Upper lobe of left lung (tissue), 6 donors: Measurements from ENCODE around the gene IFI27. TPM values are rescaled to one million over a fixed set of nuclear protein-coding genes. Genes with fewer than 3 reads are reported as not detected.
A peak's percentile ranks its signal among the peaks of the same experiment; 100 is the strongest.

Experiments
- ATAC-seq, 2 donors: fragments of 200-7000 bp; cut with Tn5 transposase; one replicate each; pipeline ENCODE4 v1.9.1; 2022; ENCODE audit warnings: mild to moderate bottlenecking in 2 of 2, moderate library complexity in 2 of 2; ENCODE audit not compliant: low FRiP score in 2 of 2
- DNase-seq, 2 donors: peaks; one replicate each; pipeline ENCODE4 v3.0.0-alpha.2; 2019 to 2020
- H3K27ac ChIP-seq, 4 donors: fragments of 200-600 bp; sonication (generic); one replicate each; pipeline ENCODE4 v1.5.1; 2016 to 2019
- H3K27me3 ChIP-seq, 4 donors: fragments of 200-600 bp; sonication (generic); one replicate each; pipeline ENCODE4 v1.5.1; 2017 to 2019
- H3K36me3 ChIP-seq, 4 donors: fragments of 200-600 bp; sonication (generic); one replicate each; pipeline ENCODE4 v1.5.1; 2016 to 2019
- H3K4me1 ChIP-seq, 4 donors: fragments of 200-600 bp; sonication (generic); one replicate each; pipeline ENCODE4 v1.5.1; 2018 to 2019
- H3K4me3 ChIP-seq, 4 donors: fragments of 200-600 bp; sonication (generic); one replicate each; pipeline ENCODE4 v1.5.1; 2017 to 2019; ENCODE audit warnings: mild to moderate bottlenecking in 2 of 4, moderate library complexity in 1 of 4
- H3K9me3 ChIP-seq, 4 donors: fragments of 200-600 bp; sonication (generic); one replicate each; pipeline ENCODE4 v1.5.1; 2018 to 2019
- EP300 ChIP-seq, 4 donors: sonication (generic); formaldehyde crosslinking; IDR thresholded peaks; one replicate each; pipeline ENCODE4 v1.5.1; 2017; ENCODE audit warnings: antibody characterized with exemption in 4 of 4, control low read depth in 2 of 4
- POLR2A ChIP-seq, 4 donors: fragments of 450-650 bp; IDR thresholded peaks; one replicate each; pipeline ENCODE4 v1.5.1; 2016 to 2017; ENCODE audit warnings: antibody characterized with exemption in 4 of 4, mild to moderate bottlenecking in 2 of 4
- POLR2AphosphoS5 ChIP-seq, 2 donors: sonication (generic); formaldehyde crosslinking; IDR thresholded peaks; one replicate each; pipeline ENCODE4 v1.5.1; 2017; ENCODE audit warnings: antibody characterized with exemption in 2 of 2
- WGBS, 2 donors: methylation state at CpG; one replicate each; pipeline ENCODE4 v1.1.5; 2017 to 2018; 5-methylcytosine and 5-hydroxymethylcytosine counted together
- total RNA-seq, 6 donors: library from RNA; depleted of rRNA in 4 of 6; stranded (reverse); fragments of >200 nt in 4 of 6; gene quantifications; one replicate each; pipeline versions ENCODE4 v1.1.0 to v1.2.1, GENCODE V29; 2016 to 2021
- TF ChIP-seq, protein P1 (sequence below), 6 experiments: fragments of 450-650 bp in 4 of 6; fragments of 200-600 bp in 2 of 6; sonication (generic) in 2 of 6; IDR thresholded peaks; one replicate each; pipeline ENCODE4 v1.5.1; 2016 to 2019; ENCODE audit warnings: antibody characterized with exemption in 6 of 6
- donor health status: DM: no; HTN: no; CAD: no; lungs with moderate emphysema.
- donor health status: DM: no; HTN: yes; CAD: no; lungs with severe emphysema.

Gene IFI27
- total RNA-seq, 6 donors from 2014 or later: 210 to 729 (median 328) TPM

- Histone ChIP-seq H3K4me3 (no peak overlapping the region), H3K27me3 (no peaks in the 10 kb centered on the region), H3K4me1 (peaks cover 7 to 20% (median 12%) of the 10 kb centered on the region in 4 donors), H3K36me3 (no peaks in the 10 kb centered on the region), H3K27ac (peak overlapping the region; percentile 71 to 91 (median 88)), H3K9me3 (no peaks in the 10 kb centered on the region)
- TF ChIP-seq, protein P1, sequence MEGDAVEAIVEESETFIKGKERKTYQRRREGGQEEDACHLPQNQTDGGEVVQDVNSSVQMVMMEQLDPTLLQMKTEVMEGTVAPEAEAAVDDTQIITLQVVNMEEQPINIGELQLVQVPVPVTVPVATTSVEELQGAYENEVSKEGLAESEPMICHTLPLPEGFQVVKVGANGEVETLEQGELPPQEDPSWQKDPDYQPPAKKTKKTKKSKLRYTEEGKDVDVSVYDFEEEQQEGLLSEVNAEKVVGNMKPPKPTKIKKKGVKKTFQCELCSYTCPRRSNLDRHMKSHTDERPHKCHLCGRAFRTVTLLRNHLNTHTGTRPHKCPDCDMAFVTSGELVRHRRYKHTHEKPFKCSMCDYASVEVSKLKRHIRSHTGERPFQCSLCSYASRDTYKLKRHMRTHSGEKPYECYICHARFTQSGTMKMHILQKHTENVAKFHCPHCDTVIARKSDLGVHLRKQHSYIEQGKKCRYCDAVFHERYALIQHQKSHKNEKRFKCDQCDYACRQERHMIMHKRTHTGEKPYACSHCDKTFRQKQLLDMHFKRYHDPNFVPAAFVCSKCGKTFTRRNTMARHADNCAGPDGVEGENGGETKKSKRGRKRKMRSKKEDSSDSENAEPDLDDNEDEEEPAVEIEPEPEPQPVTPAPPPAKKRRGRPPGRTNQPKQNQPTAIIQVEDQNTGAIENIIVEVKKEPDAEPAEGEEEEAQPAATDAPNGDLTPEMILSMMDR (IDR thresholded peaks at IDR 0.05): no peak
- no peak for TF ChIP-seq EP300 (IDR thresholded peaks at IDR 0.05)
- no peak for TF ChIP-seq POLR2AphosphoS5 (IDR thresholded peaks at IDR 0.05)
- no peak for TF ChIP-seq POLR2A (IDR thresholded peaks at IDR 0.05)
- WGBS, 2 donors: 90 to 94% methylated on average over 5 to 14 of the region's 14 CpGs
- no peak for ATAC-seq
- peak in 1 of 2 donors; percentile 33 for DNase-seq
Measured at GRCh38 chr14:94128216-94128839, 17.8 kb downstream of the IFI27 start.

DNA sequence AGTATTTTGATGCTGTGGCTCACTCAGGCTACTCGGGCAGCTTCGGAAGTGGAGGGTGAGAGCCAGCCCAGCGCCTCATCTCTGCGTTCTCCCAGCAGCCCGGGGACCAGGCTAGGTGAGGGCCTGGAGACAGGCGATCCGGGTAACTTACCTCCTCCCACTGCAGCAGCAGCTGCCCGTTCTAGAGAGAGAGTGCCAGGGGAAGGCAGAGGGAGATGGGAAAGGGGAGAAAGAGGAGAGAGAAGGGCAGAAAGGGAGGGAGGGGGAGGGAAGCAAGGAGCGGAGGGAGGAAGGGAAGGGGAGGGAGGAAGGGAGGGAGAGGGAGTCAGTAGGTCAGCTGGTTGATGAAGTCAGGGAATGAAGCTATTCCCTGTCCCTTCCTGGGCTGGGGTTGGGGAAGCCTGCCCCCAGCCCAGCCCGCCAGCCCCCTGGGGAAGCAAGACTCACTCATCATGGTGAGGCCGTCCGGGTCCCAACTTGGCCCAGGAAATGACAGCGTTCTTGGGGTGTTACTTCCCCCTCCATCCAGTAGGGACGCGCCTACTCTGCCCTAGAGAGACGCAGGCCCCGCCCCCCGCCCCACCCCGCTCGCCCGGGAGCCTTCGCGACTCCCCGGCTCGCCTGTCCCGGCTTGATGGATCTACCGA is 18.7 kb downstream of the IFI27 start, which contains the start of gene IFI27L2:
TSS of gene IFI27L2 (minus strand) at position 494 of the 647 bp plus-strand sequence. CDS start at position 454, 40 bp downstream.
- ATAC-seq (peak; percentile 89 to 96), DNase-seq (peak; percentile 87 to 93)
- Histone ChIP-seq H3K36me3 (no peaks in the 10 kb centered on the region), H3K4me3 (peak within 1 kb of the TSS; percentile 47 to 65 (median 57)), H3K27me3 (no peaks in the 10 kb centered on the region), H3K4me1 (peaks cover 7 to 20% (median 12%) of the 10 kb centered on the region in 4 donors), H3K9me3 (no peaks in the 10 kb centered on the region), H3K27ac (peak within 1 kb of the TSS; percentile 71 to 91 (median 88))
- TF ChIP-seq EP300 (IDR thresholded peaks at IDR 0.05) (no peak), POLR2AphosphoS5 (IDR thresholded peaks at IDR 0.05) (peak; percentile 48 to 73), POLR2A (IDR thresholded peaks at IDR 0.05) (peak in 1 of 4 donors; percentile 56)
- TF ChIP-seq, protein P1 (IDR thresholded peaks at IDR 0.05): peak in 5 of 6 experiments; percentile 19 to 50 (median 46)
- WGBS, 2 donors: 0% methylated on average over 10 to 26 of the region's 27 CpGs

DNA sequence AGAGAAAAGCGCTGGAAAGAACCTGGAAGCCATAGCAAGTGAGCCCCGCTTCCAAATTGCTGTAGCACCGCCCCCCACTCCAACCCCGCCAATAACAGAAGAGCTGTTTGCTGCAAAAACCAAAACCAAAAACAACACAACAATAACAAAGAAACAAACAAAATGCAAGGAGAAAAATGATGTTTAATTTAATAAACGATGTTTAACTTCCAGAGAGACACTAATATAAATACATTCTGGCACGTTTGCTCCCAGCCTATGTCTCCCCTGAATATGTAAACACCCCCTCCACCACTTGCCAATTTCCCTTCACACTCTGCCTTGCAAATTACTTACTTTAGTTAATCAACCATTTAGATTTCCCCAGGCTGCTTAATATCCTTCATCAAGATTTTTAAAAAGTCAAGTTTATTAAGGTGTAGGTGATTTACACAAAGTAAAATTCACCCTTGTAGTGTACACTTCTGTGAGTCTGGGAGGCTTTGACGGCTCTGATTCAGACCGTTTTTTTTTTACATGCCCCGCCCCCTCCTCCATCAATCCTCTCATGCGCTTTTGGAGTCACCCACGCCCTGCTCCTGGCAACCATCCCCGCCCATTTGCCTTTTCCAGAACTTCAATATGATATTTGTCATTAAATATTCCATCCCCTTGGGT is 19.4 kb downstream of the IFI27 start:
- ATAC-seq (peak in 1 of 2 donors; percentile 83), DNase-seq (peak in 1 of 2 donors; percentile 64)
- Histone ChIP-seq H3K4me3 (peak overlapping the region; percentile 47 to 65 (median 57)), H3K4me1 (peaks cover 7 to 20% (median 12%) of the 10 kb centered on the region in 4 donors), H3K27ac (peak overlapping the region; percentile 71 to 91 (median 88)), H3K36me3 (no peaks in the 10 kb centered on the region), H3K27me3 (no peaks in the 10 kb centered on the region), H3K9me3 (no peaks in the 10 kb centered on the region)
- TF ChIP-seq POLR2A (IDR thresholded peaks at IDR 0.05): no peak
- TF ChIP-seq, protein P1 (IDR thresholded peaks at IDR 0.05): peak in 1 of 6 experiments; percentile 1
- WGBS, 2 donors: 0% methylated on average over 12 of the region's 12 CpGs

DNA sequence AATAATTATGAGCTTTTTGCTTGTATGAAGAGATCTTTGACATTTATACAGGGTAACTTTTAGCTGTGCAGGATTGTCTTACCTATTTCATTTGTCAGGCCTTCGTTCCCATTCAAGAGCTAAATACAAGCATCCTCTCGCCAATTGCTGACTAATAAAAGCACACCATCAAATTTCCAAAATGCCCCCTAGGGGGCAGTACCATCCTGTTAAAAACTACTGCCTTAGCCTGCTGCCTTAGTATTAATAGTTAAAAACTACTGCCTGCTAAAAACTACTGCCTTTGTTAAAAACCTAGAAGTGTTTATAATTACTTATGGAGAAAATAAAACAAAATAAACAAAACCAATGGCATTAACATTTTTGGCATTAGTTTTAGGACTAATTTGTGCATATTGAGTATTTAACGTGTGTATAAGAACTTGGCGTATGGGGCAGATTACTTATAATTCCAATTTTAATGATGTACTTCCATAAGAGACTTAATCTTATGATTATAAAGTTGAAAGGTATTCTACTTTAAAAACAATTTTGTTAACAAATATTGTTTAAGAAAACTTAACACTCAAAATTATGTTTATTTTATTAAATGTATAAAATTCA is 21.9 kb downstream of the IFI27 start:
- DNase-seq: peak in 1 of 2 donors; percentile 56
- Histone ChIP-seq H3K4me1 (peaks cover 10 to 30% (median 14%) of the 10 kb centered on the region in 4 donors), H3K27me3 (no peaks in the 10 kb centered on the region), H3K9me3 (peaks cover 0 to 4% (median 0%) of the 10 kb centered on the region in 4 donors), H3K4me3 (no peak overlapping the region), H3K27ac (no peak overlapping the region), H3K36me3 (no peaks in the 10 kb centered on the region)
- 43 to 45% methylated on average over 4 of the region's 4 CpGs for WGBS, 2 donors
- no peak for TF ChIP-seq POLR2A (IDR thresholded peaks at IDR 0.05)
- TF ChIP-seq POLR2AphosphoS5 (IDR thresholded peaks at IDR 0.05): no peak
- TF ChIP-seq, protein P1 (IDR thresholded peaks at IDR 0.05): peak; percentile 30 to 75 (median 69)
- TF ChIP-seq EP300 (IDR thresholded peaks at IDR 0.05): no peak
- no peak for ATAC-seq
